Peyer's patch (tissue), 4 donors: ENCODE measurements around the gene PEX7.

ENCODE experiments used
- POLR2A ChIP-seq, 2 donors: fragments of 450-650 bp; IDR thresholded peaks; one replicate each; pipeline ENCODE4 v1.5.1; 2017; ENCODE audit warnings: antibody characterized with exemption in 2 of 2, mild to moderate bottlenecking in 2 of 2, moderate library complexity in 2 of 2
- TF ChIP-seq, protein P1 (sequence below), 6 experiments: fragments of 450-650 bp in 4 of 6; fragments of 200-600 bp in 2 of 6; sonication (generic) in 1 of 6; IDR thresholded peaks; one replicate each; pipeline ENCODE4 v1.5.1; 2017 to 2019; ENCODE audit warnings: antibody characterized with exemption in 6 of 6, mild to moderate bottlenecking in 3 of 6, moderate library complexity in 1 of 6

DNA sequence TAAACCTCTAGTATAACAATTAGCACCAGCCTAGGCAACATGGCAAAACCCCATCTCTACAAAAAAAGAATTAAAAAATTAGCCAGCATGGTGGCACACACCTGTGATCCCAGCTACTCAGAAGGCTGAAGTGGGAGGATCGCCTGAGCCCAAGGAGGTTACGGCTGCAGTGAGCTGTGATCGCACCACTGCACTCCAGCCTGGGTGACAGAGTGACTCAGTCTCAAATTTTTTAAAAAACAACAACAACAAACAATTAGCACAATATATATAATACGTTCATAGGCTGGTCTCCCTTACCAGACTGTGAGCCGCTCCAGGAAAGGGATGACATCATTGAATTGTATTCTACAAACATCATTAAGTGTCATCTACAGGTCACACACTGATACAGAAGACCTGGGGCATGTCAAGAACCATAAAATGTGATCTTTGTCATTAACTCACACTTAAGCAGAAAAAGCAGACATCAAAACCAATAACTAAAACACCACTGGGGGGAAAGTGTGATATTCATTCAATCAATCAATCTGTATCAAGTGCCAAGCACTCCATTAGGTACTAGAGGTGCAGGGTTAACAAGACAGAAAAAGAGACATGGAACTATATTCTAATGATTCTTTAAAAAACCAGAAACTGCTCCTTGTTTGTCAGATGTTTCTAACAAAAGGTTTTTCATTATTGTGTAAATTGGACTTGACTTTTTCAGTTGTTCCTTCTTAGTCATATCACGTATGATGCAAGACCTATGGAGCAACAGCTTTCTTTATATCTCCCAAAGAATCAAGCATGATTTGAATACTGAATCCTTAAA, 48.0 kb upstream of the PEX7 start:
- TF ChIP-seq POLR2A (IDR thresholded peaks at IDR 0.05), result no peak
- TF ChIP-seq, protein P1, sequence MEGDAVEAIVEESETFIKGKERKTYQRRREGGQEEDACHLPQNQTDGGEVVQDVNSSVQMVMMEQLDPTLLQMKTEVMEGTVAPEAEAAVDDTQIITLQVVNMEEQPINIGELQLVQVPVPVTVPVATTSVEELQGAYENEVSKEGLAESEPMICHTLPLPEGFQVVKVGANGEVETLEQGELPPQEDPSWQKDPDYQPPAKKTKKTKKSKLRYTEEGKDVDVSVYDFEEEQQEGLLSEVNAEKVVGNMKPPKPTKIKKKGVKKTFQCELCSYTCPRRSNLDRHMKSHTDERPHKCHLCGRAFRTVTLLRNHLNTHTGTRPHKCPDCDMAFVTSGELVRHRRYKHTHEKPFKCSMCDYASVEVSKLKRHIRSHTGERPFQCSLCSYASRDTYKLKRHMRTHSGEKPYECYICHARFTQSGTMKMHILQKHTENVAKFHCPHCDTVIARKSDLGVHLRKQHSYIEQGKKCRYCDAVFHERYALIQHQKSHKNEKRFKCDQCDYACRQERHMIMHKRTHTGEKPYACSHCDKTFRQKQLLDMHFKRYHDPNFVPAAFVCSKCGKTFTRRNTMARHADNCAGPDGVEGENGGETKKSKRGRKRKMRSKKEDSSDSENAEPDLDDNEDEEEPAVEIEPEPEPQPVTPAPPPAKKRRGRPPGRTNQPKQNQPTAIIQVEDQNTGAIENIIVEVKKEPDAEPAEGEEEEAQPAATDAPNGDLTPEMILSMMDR (IDR thresholded peaks at IDR 0.05), result no peak
